Stimulated activated CD4-positive, alpha-beta T cell treated with anti-CD3 and anti-CD28 coated beads, TNF-alpha, amount 100 ng/mL, for 24 hours (primary cell): ENCODE data around the gene TIGD3.

ENCODE experiments used
- DNase-seq, 3 experiments: peaks; one replicate each; pipeline ENCODE4 v3.0.0-alpha.2; 2020; ENCODE audit warnings: low read depth in 3 of 3

TIGD3 gene

DNA sequence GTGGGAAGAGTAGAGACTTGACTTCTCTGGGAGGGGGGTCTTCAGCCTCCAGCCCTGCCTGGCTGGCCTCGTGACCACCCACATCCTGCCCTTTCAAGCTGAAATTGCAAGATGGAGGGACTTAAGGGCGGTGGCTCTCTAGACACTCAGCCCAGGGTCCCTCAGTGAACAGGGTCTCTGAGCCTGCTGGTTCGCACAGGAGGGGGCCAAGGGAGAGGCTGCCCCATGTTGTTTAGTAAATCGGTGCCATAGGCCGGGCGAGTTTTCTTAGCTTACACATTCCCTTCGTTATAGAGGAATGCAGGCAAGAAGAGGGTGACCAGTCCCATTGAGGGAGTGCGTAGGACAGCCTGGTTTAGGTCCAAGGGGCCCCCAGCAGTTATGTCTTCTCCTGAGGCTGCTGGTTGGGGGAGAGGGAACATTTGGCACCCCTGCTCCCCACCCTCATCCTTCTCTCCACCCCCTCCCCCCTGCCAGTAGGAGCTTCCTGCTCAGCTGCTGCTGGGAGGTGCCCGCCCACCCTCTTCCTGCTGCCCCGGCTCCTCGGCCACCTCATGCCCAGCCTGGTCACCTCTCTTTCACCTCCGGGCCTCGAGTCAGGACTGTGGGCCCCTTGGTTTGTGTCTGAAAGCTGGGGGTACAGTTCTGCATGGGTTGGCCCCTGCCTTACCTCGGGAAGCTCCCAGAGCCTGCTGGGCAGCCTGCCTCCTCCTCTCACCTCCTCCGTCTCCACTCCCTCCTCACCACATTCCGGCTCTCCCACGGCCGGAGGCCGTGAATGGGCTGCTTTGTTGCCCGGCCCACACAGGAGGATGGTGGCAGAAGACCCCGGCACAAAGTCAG, 35.8 kb downstream of the TIGD3 start:
- DNase-seq: no peak

DNA sequence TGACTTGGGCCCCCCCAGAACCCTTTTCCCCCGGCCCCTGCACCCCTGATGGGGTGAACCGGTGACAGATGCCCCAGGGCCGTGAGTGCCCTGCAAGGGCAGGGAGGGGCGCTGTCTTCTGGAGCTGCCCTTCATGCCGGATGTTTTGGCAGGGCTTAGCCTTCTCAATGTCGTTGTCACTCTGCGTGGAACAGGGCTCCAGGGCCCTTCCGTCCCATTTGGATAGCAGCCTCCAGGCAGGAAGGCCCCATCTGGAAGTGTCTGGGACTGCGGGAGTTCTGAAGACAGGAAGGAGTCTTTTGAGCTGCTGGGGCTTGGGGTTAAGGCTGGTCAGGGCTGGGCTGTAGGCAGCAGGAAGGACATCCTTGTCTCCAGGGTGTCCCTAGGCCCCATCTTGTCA, 36.4 kb downstream of the TIGD3 start:
- no peak for DNase-seq

DNA sequence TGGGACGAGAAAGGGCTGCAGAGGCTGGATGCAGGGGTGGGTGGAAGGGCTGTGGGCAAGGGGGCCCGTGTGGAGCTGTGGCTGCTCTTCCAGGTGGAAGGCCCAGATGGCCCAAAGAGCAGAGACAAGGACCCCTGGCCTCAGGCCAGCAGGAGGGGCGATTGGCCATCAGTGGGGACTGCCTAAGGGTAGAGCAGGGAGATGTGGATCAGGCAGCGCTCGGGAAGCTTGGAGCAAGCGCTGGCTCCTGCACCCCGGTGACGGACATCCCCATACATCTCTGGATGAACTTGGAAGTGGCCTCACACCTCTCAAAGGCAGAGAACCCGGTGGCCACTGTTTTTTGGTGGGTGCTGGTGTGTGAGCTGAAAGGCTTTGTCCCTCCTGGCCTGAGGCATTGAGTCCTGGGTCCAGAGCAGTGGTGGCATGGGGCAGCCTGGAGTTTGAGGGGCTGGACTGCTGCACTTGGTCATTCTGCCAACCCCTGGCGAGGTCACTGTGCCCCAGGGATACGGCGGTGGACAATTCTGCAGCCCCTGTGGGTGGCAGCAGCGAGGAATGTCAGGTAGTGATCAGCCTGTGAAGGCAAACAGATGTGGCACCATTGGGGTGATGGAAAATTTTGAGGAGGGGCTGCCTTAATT, 37.8 kb downstream of the TIGD3 start:
- no peak for DNase-seq

DNA sequence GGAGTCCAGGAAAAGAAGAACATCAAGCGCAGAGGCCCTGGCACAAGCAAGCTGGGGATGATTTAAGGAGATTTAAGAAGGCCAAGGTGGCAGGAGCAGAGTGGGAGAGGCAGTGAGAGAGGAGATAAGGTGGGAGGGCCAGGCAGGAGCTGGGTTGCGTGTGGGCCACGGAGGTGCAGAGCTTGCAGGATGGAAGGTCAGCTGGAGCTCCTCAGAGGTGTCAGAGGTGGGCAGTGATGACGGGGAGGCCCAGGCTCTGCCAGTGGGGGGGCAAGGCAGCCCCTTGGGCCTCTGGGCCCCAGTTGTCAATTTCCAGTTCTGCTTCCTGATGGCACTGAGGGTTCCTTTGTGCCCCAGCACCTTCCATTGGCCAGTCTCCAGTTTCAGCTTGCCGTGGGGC, 38.3 kb downstream of the TIGD3 start:
- DNase-seq: no peak

DNA sequence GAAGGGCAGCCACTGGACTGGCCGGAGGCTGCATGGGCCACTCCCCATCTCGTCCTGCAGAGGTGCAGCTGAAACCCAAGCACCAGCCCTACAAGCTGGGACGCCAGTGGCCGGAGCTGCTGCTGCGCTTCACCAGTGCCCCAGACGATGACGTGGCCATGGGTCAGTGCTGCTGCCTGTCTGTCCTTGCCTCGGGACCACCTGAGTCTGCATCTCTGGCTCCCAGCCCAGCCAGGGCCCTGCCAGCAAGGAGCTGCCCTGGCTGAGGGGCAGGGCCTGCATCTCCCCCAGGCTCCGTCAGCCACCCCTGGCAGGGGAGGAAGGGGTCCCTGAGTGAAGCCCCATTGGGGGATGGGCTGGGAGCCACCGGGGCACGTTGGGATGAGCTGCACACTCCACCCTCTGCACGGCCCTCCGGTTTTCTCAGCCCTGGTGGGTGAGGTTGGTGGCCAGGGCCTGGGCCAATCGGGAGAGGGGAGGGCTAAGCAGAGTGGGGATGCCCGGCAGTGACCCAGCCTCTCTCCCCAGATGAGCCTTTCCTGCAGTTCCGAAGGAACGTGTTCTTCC, 39.0 kb downstream of the TIGD3 start:
- no peak for DNase-seq

DNA sequence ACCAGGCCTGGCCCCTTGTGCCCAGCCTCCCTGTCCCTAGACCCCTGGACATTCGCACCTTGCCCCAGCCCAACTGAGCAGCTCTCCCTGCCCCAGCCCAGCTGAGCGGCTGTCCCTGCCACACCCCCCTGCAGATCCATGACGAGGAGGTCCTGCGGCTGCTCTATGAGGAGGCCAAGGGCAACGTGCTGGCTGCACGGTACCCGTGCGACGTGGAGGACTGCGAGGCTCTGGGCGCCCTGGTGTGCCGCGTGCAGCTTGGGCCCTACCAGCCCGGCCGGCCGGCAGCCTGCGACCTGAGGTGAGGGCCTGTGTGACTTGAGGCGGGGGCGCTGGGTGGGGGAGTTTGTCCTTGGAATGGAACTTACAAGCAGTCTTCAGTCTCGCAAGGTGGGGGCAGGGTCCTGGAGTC, 39.6 kb downstream of the TIGD3 start:
- no peak for DNase-seq

DNA sequence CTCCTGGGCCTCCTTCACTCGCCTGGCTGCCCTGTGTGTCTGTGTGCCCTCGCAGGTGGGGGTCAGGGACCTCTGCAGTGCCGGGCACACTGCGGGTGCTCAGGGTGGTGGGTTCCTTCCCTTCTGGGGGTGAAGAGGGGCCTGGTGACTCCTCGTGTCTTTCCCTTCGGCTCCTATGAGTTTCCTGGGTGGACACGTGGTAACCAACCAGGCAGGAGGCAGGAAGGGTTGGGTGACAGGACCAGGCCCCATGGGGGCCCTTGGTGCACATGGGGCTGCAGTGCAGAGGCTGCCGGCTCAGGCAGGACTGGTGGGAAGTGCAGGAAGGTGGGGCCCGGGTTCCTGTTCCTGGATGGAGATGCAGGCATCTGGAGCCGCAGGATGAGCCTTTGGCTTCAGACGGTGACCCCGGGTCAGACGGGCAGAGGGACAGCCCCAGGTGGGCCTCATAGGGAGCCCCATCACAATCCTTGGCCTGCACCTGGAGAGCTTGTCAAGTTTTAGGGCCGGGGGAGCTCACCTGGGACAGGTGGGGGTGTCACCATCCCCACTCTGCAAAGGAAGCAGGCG, 41.5 kb downstream of the TIGD3 start:
- no peak for DNase-seq

DNA sequence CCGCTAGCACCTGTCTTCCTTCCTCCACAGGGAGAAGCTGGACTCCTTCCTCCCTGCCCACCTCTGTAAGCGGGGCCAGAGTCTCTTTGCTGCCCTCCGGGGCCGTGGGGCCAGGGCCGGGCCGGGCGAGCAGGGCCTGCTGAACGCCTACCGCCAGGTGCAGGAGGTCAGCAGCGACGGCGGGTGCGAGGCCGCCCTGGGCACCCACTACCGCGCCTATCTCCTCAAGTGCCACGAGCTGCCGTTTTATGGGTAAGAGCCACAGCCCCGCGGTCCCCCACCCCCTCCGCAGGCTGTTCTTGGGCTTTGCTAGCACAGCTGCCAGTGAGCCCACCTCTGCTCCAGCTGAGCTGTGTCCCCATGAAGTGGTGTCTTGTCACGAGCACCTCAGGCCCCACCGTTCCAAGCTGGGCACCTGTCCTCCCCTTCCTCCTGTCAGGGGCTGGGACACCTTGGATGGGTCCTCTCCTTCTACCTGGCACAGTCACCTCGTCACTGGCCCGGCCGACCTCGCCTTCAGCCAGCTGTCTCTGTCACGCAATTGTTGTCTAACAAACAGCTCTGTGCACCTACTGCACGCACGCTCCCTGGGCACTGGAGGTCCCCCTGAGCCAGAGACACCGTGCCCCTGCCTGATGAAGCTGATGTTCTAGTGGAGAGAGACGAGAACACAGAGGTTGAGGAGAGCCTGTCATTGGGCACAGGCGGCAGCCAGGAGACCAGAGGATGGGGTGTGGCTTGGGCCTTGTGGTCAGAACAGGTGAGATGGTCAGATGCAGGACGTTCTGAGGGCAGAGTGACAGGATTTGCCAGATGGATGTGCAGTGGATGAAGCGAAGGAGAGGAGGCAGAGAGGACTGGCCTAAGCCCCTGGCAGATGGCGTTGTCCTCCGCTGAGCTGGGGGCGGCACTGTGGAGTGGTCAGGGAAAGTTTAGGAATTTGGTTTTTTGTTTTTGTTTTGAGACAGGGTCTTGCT, 42.5 kb downstream of the TIGD3 start:
- no peak for DNase-seq

DNA sequence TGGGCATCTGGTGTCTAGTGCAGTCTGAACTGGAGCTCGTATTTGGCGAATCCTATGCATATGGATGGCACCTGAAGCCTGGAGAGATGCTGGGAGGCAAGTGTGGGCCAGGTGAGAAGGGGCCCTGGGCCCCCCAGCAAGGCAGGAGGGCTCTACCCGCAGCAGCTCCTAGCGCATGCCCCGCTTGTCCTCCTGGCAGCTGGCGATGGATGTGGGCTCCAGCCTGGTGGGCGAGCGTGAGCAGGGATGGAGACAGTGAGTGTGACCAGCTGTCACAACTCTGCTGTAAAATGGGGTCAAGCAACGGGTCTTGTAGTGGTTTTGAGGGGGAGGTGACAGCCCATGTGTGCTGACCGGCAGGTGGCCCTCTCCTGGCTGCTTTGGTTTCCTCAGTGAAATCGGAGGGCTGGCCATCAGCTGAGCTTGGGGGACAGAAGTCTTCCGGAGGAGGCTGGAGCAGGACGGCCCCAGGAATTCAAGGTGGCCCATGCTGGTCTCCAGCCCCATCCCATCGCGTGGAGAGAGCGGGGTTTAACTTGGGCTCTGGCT, 43.9 kb downstream of the TIGD3 start:
- no peak for DNase-seq

DNA sequence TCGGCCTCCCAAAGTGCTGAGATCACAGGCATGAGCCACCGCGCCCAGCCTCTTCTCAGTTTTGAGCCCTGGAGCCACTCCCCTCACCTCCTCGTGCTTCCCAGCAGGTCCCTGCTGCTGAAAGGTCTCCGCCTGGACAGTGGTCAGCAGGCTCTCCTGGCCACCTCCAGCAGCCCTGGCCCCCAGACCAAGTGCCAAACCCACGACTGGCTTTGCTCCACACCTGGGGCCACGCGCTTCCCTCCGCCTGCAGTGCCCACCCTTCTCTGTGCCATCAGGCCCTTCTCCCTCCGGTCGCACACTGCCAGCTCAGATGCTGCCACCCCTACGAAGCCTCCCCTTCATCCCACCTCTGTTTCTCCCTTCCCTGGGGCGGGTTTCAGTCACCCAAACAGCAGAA, 44.7 kb downstream of the TIGD3 start:
- no peak for DNase-seq

DNA sequence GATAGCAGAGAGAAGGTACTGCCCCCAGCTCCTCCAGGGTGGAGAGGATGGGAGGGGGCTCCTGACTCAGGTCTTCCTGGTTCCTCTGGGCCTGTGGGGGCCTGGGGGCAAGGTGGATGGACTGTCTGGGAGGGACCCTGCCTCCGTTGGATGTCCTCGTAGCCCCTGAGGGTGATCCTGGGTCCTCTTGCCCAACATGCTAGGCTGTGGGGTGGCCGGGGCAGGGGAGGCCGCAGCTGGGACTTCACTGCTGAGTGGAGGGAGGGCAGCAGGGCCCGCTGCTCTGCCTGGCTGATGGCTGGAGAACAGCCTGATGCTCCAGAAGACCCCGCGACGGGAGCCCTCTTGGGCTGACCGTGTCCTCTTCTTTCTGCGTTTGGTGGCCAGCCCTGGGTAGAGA, 45.3 kb downstream of the TIGD3 start:
- DNase-seq: no peak

DNA sequence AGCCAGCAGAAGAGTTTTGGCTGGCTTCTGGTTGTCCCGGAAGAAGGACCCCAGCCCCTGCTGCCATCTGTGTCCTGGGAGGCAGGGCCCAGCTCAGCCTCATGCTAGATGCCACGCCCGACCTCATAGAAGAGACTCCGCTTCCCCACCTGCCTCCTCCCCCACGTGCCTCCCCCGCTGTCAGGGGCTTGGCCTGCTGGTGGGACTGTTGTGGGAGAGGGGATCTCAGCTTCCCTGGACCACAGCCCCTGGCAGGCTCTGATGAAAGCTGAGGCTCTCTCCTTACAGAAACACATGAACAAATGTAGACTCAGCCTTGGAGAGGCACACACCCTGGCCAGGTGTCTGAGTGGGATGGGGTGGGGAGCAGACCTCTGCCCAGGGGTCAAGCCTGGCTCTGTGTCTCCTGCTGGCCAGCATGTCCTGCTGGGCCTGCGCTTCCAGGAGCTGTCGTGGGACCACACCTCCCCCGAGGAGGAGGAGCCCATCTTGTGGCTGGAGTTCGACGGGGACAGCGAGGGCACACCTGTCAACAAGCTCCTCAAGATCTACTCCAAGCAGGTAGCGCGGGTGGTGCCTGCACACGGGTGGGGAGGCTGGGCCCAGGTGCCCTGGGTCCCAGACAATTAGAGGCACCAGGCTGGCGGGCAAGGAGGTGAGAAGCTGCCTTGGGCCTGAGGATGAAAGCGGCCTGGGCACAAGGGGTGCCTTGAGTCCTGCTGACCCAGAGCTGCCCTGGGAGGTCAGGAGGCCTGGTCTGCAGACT, 45.9 kb downstream of the TIGD3 start:
- no peak for DNase-seq

DNA sequence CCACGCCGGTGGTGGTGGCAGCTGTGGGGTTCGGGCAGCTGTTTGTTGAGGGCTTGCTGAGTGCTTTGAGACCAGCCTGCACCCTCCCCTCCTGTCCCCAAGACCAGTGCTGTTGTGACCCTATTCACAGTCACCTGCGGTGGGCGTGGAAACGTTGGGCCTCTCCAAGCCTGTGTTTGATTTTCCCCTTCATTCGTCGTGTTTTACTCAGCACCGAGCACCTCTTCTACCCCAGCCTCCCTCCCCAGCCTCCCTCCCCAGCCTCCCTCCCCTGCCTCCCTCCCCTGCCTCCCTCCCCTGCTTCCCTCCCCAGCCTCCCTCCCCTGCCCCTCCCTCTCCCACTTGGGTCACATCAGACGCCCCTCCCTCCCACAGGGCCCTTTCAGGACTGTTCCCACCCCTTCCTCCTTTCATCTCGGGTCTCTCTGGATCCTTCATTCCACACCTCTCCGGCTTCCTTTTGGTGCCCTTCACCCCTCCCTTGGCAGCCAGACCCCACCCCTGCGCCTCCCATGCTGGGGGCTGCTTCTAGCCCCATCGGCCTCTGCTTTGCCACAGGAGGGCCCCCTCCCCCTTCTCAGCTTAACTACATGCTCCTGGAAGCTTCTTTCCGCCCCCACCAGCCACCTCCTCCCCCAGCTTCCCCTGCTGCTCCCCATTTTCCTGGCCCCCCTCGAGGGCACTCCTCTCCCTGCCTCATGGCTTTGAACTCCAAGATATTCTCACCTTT, 46.7 kb downstream of the TIGD3 start:
- no peak for DNase-seq

DNA sequence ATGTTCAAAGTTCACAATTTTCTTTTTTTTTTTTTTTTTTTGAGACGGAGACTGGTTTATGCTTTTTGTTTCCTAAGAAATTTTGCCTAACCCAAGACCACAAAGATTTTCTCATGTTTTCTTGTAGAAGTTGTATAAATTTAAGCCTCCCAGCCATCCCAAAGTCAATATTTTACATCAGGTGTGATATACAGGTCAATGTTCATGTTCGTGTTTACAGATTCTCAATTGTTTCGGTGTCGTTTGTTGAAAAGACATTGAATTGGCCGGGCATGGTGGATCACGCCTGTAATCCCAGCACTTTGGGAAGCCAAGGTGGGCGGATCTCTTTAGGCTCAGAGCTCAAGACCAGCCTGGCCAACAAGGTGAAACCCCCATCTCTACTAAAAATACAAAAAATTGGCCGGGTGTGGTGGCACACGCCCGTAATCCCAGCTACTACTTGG, 47.3 kb downstream of the TIGD3 start:
- no peak for DNase-seq

DNA sequence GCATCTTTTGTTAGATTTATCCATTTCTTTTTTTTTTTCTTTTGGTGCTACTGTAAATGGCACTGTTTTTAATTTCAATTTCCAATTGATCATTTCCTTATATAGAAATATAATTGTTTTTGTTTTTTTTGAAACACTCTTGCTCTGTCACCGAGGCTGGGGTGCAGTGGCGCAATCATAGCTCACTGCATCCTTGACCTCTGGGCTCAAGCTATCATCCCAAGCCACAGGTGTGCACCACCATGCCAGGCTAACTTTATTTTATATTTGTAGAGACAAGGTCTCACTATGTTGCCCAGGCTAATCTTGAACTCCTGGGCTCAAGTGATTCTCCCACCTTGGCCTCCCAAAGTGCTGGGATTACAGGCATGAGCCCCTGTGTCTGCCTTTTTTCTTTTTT, 48.2 kb downstream of the TIGD3 start:
- DNase-seq: no peak

DNA sequence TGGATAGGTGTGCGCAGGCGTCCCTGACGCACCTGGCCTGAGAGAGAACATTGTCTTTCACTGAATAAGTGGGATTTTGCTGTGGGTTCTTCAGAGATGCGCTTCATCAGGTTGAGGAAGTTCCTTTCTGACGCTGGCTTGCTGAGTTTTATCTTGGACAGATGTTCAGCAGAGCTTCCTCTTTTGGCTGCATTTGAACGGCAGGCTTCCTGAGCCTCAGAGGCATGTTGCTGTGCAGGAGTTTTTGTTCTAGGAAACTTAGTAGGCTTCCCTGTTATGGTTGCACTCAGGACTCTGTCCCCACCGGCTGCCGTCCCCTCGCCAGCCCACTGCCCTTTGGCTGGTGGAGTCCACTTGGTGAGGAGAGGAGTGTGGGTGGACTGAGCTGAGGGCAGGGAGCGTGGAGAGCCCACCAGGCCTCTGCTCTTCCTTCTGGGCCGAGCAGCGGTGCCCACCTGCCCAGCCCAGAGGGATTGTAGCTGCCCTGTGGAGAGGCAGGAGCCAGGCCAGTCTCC, 49.1 kb downstream of the TIGD3 start:
- no peak for DNase-seq

DNA sequence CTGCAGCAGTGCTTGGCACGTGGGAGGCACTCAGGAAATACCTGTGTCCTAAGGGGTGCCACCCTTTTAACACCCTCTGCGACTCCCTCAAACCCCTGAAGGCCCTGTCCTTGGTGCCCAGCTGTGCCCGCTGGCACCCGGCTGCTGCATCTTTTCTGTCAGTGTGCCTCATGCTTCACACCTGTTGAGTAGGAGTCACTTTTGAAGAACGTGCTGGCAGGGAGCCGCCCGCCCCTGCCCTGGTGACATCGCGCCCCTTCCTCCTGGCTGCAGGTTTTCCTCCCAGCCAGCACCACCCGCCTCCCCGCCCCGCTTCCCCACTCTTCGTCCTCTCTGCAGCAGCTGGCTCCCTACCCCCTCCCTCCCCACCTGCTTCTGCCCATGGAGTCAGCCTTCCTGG, 49.7 kb downstream of the TIGD3 start:
- DNase-seq: no peak

DNA sequence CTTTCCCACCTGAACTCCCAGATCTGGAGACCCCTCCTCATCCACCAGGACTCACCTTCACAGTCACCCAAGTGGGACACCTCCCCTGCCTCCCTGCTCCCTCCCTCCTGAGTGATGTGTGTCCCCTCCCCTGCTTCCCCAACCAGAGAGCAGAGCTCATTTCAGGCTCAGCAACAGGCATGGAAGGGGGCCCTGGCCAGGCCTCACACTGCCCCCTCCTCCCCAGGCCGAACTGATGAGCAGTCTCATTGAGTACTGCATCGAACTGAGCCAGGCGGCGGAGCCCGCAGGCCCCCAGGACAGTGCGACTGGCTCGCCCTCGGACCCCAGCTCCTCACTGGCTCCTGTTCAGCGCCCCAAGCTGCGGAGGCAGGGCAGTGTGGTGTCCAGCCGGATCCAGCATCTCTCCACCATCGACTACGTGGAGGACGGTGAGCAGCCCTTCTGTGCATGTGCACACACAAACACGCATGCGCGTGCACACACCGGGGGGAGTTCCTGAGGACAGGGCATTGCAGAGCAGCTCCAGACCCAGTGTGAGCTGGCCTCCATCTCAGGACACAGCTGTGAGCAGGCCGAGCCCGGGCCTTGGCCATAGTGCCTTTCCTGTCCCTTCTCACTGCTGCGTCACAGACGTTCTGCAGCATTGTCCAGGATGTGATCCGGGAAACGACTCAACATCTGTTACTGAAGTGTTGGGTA, 50.2 kb downstream of the TIGD3 start:
- DNase-seq: no peak
